Activated CD4-positive, CD25-positive, alpha-beta regulatory T cell treated with anti-CD3 and anti-CD28 coated beads, Interleukin-2, amount 50 U/mL, for 24 hours (primary cell): ENCODE results near the gene ASPHD2.

Experiments
- ATAC-seq, 2 donors: fragments of 150-1000 bp; cut with Tn5 transposase; one replicate each; pipeline ENCODE4 v1.10.0; 2021; ENCODE audit warnings: mild to moderate bottlenecking in 1 of 2, moderate library complexity in 1 of 2

Gene ASPHD2

DNA sequence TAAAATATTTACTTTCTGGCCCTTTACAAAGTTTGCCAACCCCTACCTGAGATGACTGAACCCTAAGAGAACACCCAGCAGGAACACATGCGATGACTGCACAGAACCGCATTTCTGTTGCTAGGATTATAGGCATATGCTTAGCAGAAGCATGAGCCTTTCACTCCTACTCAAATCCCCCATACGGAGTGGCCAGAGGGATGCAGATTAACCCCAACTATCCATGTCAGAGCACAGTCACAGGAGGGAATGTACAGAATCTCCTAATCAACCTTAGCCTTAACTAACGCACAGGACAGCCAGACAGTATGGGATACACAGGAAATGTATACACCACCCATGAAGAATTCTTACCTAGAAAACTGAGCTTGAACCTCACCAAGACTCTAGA, 48.3 kb downstream of the ASPHD2 start:
- no peak for ATAC-seq

DNA sequence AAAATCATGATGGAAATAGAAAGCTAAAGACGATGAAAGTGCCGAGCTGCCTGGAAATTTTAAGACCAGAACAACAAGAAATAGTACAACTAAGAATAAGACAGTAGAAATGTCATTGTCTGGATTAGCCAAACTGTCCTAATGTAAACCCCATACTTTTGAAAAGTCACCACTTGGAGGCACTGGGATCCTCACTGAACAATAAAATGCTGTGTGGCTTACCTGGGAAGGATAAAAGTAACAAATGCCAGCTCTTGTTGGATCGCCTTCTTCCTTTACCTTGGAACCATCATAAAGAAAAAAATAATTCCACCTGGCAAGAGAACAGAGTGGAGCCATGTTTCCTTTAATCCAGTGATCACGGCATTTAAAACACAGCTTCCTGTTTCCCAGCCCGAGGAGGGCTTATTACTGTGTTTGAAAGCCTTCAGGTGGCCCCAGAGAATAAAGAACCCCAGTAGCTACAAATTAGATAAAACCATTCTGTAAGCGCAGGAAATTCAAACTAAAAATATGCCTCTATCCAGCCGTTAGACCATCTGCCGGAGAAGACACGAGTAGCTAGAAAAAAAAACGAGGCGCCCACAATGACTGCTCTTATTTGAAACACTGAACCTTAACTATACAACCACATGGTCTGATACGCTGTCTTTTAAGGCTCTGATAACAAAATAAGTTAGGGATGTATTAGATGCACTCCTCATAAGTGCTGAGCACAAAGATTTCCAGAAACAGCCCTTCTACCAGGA, 50.2 kb downstream of the ASPHD2 start:
- no peak for ATAC-seq

- no peak for ATAC-seq
Observed at GRCh38 chr22:26479792-26480610, 50.9 kb downstream of the ASPHD2 start.

DNA sequence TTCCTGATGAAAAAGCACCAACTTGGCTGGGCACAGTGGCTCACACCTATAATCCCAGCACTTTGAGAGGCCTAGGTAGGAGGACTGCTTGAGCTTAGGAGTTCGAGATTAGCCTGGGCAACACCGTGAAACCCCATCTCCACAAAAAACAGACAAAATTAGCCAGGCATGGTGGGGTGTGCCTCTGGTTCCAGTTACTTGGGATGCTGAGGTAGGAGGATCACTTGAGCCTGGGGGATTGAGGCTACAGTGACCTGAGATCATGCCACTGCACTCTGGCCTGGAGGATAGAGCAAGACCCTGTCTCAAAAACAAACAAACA, 51.5 kb downstream of the ASPHD2 start:
- ATAC-seq: no peak

DNA sequence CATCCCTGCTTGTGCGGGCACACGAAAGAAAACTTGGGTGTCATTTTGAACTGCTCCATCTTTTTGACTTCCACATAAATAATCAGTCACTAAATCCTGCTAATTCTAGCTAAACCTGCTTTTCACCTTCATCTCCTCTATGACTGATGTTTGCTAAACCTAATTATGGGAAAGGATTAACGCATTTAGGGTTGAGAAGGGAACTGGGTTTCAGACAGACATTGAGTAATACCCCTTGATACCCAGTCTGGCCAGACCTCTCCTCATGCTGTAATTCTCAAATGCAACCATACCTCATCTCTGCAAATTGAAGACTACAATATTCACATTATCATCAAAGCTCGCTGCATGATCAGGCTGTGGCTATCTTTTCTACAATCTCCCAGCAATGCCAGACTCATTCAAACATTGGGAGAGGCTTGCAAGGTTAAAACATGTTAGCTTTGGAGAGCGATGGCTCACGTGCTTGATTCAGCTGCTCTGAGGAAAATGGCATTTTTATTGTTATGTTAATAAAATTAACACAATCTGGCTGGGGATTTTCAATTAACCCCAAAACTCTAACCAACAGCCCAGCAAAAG, 52.1 kb downstream of the ASPHD2 start:
- ATAC-seq: no peak

GRCh38 chr22:26481694-26482093, 52.6 kb downstream of the ASPHD2 start:
- no peak for ATAC-seq

- no peak for ATAC-seq
Observed at GRCh38 chr22:26482161-26482560, 53.1 kb downstream of the ASPHD2 start.

DNA sequence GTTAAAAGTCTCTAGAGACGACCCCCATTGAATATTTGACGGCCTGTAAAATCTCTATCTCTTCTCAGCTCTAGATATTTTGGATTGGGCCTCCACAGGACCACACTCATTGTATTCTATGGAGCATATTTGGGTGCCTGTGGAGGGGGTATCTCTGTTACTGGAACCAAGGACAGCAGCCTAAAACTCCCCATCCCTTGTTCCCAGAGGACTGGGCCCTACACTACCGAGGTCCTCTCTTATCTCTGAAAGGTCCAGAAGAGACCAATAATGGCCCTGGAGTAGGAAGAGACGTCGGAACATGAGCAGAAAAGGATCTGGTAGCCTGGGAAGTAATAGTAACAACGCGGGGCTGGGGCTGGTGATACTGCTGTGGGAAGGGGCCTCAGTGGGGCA, 54.0 kb downstream of the ASPHD2 start:
- ATAC-seq: no peak

DNA sequence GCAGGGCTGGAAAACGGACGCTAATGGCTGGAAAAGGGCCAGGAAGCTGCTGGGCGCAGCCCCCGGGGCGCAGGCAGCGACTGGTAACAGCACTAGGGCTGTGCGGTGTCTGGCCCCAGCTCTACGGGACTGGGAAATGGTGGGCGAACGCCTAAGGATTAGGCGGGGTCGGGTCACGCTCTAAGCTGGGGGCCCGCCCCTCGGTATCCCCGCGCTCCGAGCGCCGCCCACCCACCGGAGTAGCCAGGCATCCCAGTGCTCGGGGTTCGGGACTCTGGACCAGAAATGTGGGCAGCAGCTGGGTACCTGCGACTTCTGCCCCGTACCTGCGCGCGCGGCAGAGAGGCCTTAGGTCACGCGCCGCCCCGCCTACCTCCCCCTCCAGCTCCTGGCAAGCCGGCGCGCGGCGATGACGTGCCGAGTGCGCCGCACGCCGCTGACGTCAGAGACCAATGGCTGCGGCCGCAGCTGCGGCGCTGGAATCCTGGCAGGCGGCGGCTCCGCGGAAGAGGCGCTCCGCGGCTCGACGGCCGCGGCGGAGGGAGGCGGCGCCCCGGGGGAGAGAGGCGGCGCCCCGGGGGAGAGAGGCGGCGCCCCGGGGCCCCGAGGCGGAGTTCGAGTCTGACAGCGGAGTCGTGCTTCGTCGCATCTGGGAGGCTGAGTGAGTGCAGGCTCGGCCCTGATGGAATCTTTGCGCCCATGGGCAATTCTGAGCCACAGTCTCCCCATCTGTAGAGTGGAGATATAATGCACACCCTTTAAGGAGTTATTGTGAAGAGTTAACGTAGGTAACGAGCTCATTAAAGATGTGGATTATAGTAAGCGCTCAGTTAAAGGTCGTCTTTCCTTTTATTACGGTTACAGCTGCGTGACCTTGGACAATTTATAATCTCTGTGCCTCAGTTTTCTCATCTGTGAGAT, 54.6 kb downstream of the ASPHD2 start, which contains the start of the genes HPS4 and SRRD:
TSS of gene HPS4 (minus strand) at position 345 of the 921 bp plus-strand sequence. CDS start 2,021 bp downstream, outside the sequence.
TSS of gene SRRD (plus strand) at position 439 of the 921 bp plus-strand sequence. CDS start at position 453, 14 bp downstream.
- ATAC-seq: peak; percentile 79 to 81

GRCh38 chr22:26484360-26484706, 55.3 kb downstream of the ASPHD2 start:
- ATAC-seq: peak; percentile 50 to 51

GRCh38 chr22:26485013-26485412, 56.0 kb downstream of the ASPHD2 start:
- ATAC-seq: no peak

- ATAC-seq: no peak
Observed at GRCh38 chr22:26485806-26486390, 56.8 kb downstream of the ASPHD2 start.

DNA sequence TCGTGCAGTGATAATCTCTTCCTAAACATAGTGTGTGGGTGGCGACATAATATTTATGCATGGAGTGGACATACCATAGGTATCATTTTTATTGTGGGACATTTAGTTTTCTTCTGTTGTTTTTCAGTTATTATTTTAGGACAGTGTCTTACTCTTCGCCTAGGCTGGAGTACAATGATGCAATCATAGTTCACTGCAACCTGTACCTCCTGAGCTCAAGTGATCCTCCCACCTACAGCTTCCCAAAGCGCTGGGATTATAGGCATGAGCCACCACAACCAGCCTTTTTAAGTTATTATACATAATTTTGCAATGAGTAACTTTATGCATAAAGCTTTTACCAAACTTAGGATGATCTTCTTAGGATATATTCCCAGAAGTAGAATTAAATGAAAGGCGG, 57.3 kb downstream of the ASPHD2 start:
- no peak for ATAC-seq

- no peak for ATAC-seq
Observed at GRCh38 chr22:26487996-26488395, 58.9 kb downstream of the ASPHD2 start.

DNA sequence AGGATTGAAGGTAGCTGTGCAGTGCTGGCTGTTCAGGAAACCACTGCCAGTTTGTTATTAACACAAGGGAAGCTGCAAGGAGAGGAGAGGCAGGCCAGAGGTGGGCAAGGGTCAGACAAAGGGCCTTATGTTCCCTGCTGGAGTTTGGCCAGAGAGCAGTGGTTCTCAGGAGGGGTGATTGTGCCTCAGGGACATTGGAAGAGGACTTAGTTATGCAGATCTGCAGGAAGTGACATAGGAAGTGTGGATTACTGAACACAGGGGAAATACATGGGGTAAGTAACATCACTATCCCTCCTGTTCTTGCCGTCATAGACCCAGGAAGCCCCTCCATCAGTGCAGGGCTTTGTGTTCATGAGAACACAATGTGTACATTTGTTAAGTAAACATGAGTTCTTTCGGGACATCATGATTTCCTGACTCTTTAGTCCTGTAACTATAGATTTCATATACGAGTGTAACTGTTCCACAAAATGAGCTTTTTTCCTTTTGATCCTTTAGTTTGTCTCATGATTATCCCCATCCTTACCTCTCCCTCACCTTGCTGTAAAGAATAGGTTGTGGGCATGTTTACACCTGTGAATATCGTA, 60.5 kb downstream of the ASPHD2 start:
- ATAC-seq: no peak

GRCh38 chr22:26492220-26492619, 63.2 kb downstream of the ASPHD2 start:
- ATAC-seq: no peak

DNA sequence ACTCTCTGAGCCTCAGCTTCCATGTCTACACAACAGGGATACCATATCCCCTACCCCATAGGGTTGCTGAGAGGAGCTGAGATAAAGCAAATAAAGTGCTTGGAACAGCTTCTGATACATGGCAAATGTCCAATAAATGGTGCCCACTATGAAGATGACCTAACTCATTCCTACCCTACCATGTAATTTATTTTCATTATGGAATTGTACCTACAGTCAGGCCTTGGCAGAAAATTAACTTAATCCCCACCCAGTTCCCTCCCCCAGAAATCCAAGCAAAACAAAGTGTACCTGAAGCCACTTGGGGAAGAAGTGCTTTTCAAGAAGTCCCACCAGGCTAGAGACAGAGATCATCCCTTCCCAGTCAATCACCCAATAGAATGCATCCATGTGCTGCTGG, 65.4 kb downstream of the ASPHD2 start:
- ATAC-seq: no peak
